Esophagus (tissue), 2 donors: Measurements from ENCODE around the gene IL18R1. TPM values are rescaled to one million over a fixed set of nuclear protein-coding genes. Genes with fewer than 3 reads are reported as not detected.

Experiments used
- H3K27ac ChIP-seq, 2 donors: one replicate each; pipeline ENCODE4 v1.5.1; 2013; ENCODE audit warnings: low read depth in 2 of 2, mild to moderate bottlenecking in 2 of 2, inconsistent platforms in 1 of 2, low read length in 1 of 2, moderate library complexity in 1 of 2
- H3K27me3 ChIP-seq, 2 donors: one replicate each; pipeline ENCODE4 v1.6.1; 2013; ENCODE audit warnings: low read length in 2 of 2, control low read depth in 1 of 2, mild to moderate bottlenecking in 1 of 2; ENCODE audit not compliant: insufficient read depth in 2 of 2, control insufficient read depth in 1 of 2
- H3K36me3 ChIP-seq, 2 donors: one replicate each; pipeline ENCODE4 v1.6.1; 2013; ENCODE audit warnings: low read length in 1 of 2; ENCODE audit not compliant: control insufficient read depth in 2 of 2, insufficient read depth in 2 of 2
- H3K4me1 ChIP-seq, 2 donors: one replicate each; pipeline ENCODE4 v1.6.1; 2013; ENCODE audit warnings: low read length in 1 of 2; ENCODE audit not compliant: control insufficient read depth in 2 of 2, insufficient read depth in 2 of 2
- H3K4me3 ChIP-seq, 2 donors: one replicate each; pipeline ENCODE4 v1.5.1; 2013; ENCODE audit warnings: low read length in 2 of 2, mild to moderate bottlenecking in 2 of 2, low read depth in 1 of 2, moderate library complexity in 1 of 2
- H3K9me3 ChIP-seq, 2 donors: one replicate each; pipeline ENCODE4 v1.6.1; 2013; ENCODE audit warnings: mild to moderate bottlenecking in 2 of 2, low read depth in 1 of 2, low read length in 1 of 2, moderate library complexity in 1 of 2; ENCODE audit not compliant: control insufficient read depth in 2 of 2, insufficient read depth in 1 of 2
- WGBS, 2 donors: extraction: QIAGEN DNeasy Blood & Tissue Kit; methylation state at CpG; one replicate each; pipeline ENCODE4 v1.1.7; 2013; 5-methylcytosine and 5-hydroxymethylcytosine counted together
- polyA plus RNA-seq, 2 donors: library from polyadenylated mRNA; stranded (reverse); fragments of 200-250 nt; gene quantifications; one replicate each; pipeline ENCODE4 v1.2.3, GENCODE V29; 2013
- donor health status: healthy with polysubstance abuse.
- donor health status: Bipolar disorder and iron deficiency.

Gene IL18R1
- polyA plus RNA-seq, 2 donors, result 0.83 to 0.95 TPM

DNA sequence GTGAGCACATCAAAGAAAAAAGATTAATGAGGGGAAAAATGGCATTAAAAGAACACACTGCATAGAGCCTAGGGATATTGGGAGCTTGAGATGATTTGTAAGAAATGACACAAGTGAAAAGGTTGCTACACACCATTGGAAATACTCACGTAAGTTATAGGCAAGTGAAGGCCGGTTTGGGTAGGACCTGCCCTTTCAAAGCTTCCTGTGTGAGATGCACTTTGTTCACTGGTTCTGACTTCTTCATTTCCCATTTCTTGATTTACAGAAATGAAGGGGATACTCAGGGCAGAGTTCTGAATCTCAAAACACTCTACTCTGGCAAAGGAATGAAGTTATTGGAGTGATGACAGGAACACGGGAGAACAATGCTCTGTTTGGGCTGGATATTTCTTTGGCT, 67.3 kb downstream of the IL18R1 start, which contains the start of gene IL18RAP:
TSS of gene IL18RAP (plus strand) at position 251 of the 400 bp plus-strand sequence. CDS start at position 369, 118 bp downstream.
- no peaks in the 10 kb centered on the region for H3K27me3 ChIP-seq
- no peaks in the 10 kb centered on the region for H3K4me1 ChIP-seq
- H3K4me3 ChIP-seq, result no peak within 1 kb of the TSS
- H3K9me3 ChIP-seq, result no peaks in the 10 kb centered on the region
- no peak within 1 kb of the TSS for H3K27ac ChIP-seq
- no peaks in the 10 kb centered on the region for H3K36me3 ChIP-seq
- WGBS, 2 donors, result 37 to 49% methylated on average over 3 of the region's 3 CpGs

- WGBS, 2 donors, result 52 to 78% methylated on average over 2 of the region's 2 CpGs
- H3K9me3 ChIP-seq, result no peaks in the 10 kb centered on the region
- no peak overlapping the region for H3K27ac ChIP-seq
These were observed 67.8 kb downstream of the IL18R1 start for GRCh38 chr2:102423368-102423767.

GRCh38 chr2:102424754-102425153, 69.2 kb downstream of the IL18R1 start:
- no peak overlapping the region for H3K4me3 ChIP-seq
- no peaks in the 10 kb centered on the region for H3K4me1 ChIP-seq
- H3K9me3 ChIP-seq, result no peaks in the 10 kb centered on the region
- H3K27me3 ChIP-seq, result no peaks in the 10 kb centered on the region
- H3K27ac ChIP-seq, result no peak overlapping the region
- H3K36me3 ChIP-seq, result no peaks in the 10 kb centered on the region
- WGBS, 2 donors, result 59 to 64% methylated on average over 3 of the region's 3 CpGs

More at GRCh38 chr2:102423368-102423767, 67.8 kb downstream of the IL18R1 start:
- no peaks in the 10 kb centered on the region for H3K36me3 ChIP-seq
- H3K27me3 ChIP-seq, result no peaks in the 10 kb centered on the region
- no peak overlapping the region for H3K4me3 ChIP-seq
- H3K4me1 ChIP-seq, result no peaks in the 10 kb centered on the region

DNA sequence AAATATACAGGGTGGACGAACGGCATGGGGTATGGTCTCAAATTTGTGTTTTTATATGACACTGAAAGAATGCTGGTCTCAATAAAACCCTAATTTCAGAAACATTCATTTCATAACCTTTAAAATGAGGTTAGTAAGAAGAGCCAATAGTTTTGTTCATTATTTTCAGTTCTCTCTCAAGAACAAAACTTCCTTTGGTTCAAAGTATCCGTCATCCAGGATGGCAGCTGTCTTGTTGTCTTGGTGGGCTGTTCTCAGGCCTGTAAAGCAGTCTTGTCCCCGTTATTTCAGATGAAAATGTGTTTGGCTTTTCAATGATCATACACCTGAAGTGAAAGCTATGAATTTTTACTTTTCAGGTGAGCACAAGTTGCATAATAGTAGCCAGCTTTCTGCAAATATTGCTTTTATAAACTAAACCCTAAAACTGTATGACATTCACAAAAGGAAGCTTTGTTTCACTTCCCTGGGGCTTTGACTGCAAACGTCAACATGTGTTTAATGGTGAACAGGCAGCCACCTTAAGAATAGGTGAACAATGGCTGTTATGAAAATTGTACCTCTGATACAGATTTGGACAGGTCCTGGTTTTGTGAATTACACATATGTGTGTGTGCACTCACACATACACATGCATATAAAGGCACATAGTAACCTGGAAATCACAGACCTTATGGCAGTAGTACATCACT, 70.0 kb downstream of the IL18R1 start:
- no peaks in the 10 kb centered on the region for H3K36me3 ChIP-seq
- no peak overlapping the region for H3K4me3 ChIP-seq
- no peaks in the 10 kb centered on the region for H3K9me3 ChIP-seq
- 46 to 47% methylated on average over 5 of the region's 5 CpGs for WGBS, 2 donors
- H3K27ac ChIP-seq, result no peak overlapping the region
- no peaks in the 10 kb centered on the region for H3K27me3 ChIP-seq
- no peaks in the 10 kb centered on the region for H3K4me1 ChIP-seq

DNA sequence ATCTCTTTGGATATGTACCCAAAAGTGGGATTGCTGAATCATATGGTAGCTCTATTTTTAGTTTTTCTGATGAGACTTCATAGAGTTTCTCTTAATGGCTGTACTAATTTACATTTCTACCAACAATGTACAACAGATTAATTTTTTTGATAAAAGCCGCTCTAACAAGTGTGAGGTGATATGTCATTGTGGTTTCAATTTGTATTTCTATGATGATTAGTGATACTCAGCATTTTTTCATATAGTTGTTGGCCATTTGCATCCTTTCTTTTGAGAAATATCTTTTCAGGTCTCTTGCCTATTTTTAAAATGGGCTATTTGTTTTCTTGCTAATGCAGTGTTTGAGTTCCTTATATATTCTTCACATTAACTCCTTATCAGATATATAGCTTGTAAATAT, 71.7 kb downstream of the IL18R1 start:
- WGBS, 2 donors, result 40 to 43% methylated on average over 1 of the region's 1 CpG

DNA sequence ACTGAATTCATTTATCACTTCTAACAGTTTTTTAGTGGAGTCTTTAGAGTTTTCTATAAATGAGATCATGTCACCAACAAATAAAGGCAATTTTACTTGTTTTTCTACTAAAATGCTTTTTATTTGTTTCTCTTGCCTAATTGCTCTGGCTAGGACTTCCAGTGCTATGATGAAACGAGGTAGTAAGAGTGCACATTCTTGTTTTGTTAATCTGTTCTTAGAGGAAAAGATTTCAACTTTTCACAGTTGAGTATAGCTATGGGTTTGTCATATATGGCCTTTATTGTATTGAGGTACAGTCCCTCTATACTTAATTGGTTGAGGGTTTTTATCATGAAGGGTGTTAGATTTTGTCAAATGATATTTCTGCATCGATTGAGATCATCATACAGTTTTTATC, 73.0 kb downstream of the IL18R1 start:
- Histone ChIP-seq H3K36me3 (no peaks in the 10 kb centered on the region), H3K9me3 (no peaks in the 10 kb centered on the region), H3K27ac (no peak overlapping the region), H3K4me1 (no peaks in the 10 kb centered on the region), H3K4me3 (no peak overlapping the region), H3K27me3 (no peaks in the 10 kb centered on the region)
- WGBS, 2 donors, result 61 to 76% methylated on average over 2 of the region's 2 CpGs

More for the DNA sequence above, 71.7 kb downstream of the IL18R1 start:
- no peaks in the 10 kb centered on the region for H3K36me3 ChIP-seq
- no peaks in the 10 kb centered on the region for H3K27me3 ChIP-seq
- H3K4me3 ChIP-seq, result no peak overlapping the region
- H3K27ac ChIP-seq, result no peak overlapping the region
- H3K9me3 ChIP-seq, result no peaks in the 10 kb centered on the region
- H3K4me1 ChIP-seq, result no peaks in the 10 kb centered on the region

DNA sequence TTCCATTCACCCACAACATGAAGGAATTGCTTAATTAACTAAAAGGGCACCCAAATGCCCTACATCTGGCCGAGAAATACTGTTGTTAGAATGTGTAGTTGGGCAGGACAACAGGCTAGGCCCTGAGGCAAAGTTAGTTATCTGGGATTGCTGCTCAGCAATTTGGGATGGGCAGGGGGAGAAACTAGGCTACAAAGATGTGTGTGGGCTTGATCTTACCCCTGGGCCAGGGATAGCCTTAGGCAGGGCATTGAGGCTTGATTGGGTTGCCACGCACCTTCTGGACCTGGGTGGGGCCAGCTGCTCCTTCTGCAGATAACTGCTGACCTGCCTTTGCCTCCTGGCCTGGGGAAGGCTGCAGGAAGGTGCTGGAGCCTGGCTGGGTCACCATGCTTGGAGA, 76.8 kb downstream of the IL18R1 start:
- Histone ChIP-seq H3K27ac (no peak overlapping the region), H3K4me3 (no peak overlapping the region), H3K27me3 (no peaks in the 10 kb centered on the region), H3K36me3 (no peaks in the 10 kb centered on the region), H3K9me3 (no peaks in the 10 kb centered on the region), H3K4me1 (no peaks in the 10 kb centered on the region)
- WGBS, 2 donors, result 78 to 79% methylated on average over 2 of the region's 2 CpGs

- no peaks in the 10 kb centered on the region for H3K9me3 ChIP-seq
- 91 to 92% methylated on average over 4 of the region's 4 CpGs for WGBS, 2 donors
- no peak overlapping the region for H3K27ac ChIP-seq
- H3K36me3 ChIP-seq, result no peaks in the 10 kb centered on the region
- no peaks in the 10 kb centered on the region for H3K27me3 ChIP-seq
- H3K4me1 ChIP-seq, result no peaks in the 10 kb centered on the region
- no peak overlapping the region for H3K4me3 ChIP-seq
These were observed 78.5 kb downstream of the IL18R1 start for GRCh38 chr2:102433973-102434654.

DNA sequence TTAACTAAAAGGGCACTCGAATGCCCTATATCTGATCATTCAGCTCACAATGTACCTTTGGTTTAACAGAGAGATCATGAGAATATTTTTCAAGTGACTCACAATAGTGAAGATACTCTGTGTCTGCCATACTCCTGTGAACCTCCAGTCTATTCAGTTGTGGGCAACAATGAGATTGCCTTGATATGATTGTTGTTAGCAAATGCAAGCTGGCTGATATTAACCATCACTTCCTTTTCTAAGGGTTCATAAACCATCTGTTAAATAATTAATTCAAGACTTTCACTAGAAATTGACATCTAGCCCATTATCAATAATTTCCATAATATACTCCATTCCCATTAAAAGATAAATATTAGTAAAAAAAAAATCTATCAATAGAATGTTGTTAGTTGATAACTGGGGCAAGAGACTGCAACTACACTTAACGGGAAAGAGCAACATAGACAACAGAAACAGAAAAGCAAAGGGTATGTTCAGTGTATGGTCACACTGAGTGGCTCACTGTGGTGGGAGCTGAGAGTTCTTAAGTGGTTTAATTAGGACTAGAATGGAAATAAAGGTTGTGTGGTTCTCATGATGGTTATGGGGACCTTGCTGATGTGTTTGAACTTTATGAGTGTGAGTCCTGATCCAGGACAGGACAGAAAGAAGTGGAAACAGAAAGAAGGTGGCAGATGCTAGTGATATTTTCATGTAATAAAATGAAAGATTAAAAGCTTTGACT, 79.2 kb downstream of the IL18R1 start:
- Histone ChIP-seq H3K4me1 (no peaks in the 10 kb centered on the region), H3K27ac (no peak overlapping the region), H3K27me3 (no peaks in the 10 kb centered on the region), H3K4me3 (no peak overlapping the region), H3K36me3 (no peaks in the 10 kb centered on the region), H3K9me3 (no peaks in the 10 kb centered on the region)
- 82 to 90% methylated on average over 2 of the region's 2 CpGs for WGBS, 2 donors
